GM23338 (cell line): ENCODE data around the gene CTNNA2. TPM values are rescaled to one million over a fixed set of nuclear protein-coding genes. Genes with fewer than 3 reads are reported as not detected.

Experiments used
- ATAC-seq: fragments of 200-7000 bp; cut with Tn5 transposase; 3 replicates; pipeline ENCODE4 v1.9.1; 2020
- DNase-seq: peaks from one replicate; pipeline ENCODE4 v3.0.0-alpha.2; 2015; ENCODE audit warnings: low spot score
- H2AFZ ChIP-seq: fragments of 200-600 bp; sonication (generic); 2 replicates; pipeline ENCODE4 v1.8.0; 2016; ENCODE audit warnings: antibody characterized with exemption, mild to moderate bottlenecking, moderate library complexity
- H3F3A ChIP-seq: fragments of 200-600 bp; sonication (generic); replicated peaks from 2 replicates; pipeline ENCODE4 v1.8.0; 2017; ENCODE audit warnings: antibody characterized with exemption, mixed run types, low read depth
- H3K27ac ChIP-seq: fragments of 200-600 bp; sonication (generic); 2 replicates; pipeline ENCODE4 v1.6.1; 2016; ENCODE audit warnings: low read depth
- H3K27me3 ChIP-seq: fragments of 200-600 bp; sonication (generic); 2 replicates; pipeline ENCODE4 v1.8.0; 2016; ENCODE audit warnings: mild to moderate bottlenecking, mixed run types, moderate library complexity; ENCODE audit not compliant: insufficient read depth
- H3K36me3 ChIP-seq: fragments of 200-600 bp; sonication (generic); 2 replicates; pipeline ENCODE4 v1.8.0; 2016; ENCODE audit warnings: mild to moderate bottlenecking; ENCODE audit not compliant: insufficient read depth
- H3K4me1 ChIP-seq: fragments of 200-600 bp; sonication (generic); 2 replicates; pipeline ENCODE4 v1.8.0; 2016; ENCODE audit warnings: mild to moderate bottlenecking, moderate library complexity; ENCODE audit not compliant: insufficient read depth
- H3K4me2 ChIP-seq: fragments of 200-600 bp; sonication (generic); 2 replicates; pipeline ENCODE4 v1.7.1; 2017; ENCODE audit warnings: mixed run types
- H3K4me3 ChIP-seq: fragments of 200-600 bp; sonication (generic); 2 replicates; pipeline ENCODE4 v1.6.1; 2016; ENCODE audit warnings: mixed run types
- H3K79me2 ChIP-seq: fragments of 200-600 bp; sonication (generic); replicated peaks from 2 replicates; pipeline ENCODE4 v1.8.0; 2017; ENCODE audit warnings: mild to moderate bottlenecking; ENCODE audit not compliant: insufficient read depth
- H3K9me2 ChIP-seq: fragments of 200-600 bp; sonication (generic); 2 replicates; pipeline ENCODE4 v1.8.0; 2017; ENCODE audit not compliant: insufficient read depth
- H4K20me1 ChIP-seq: fragments of 200-600 bp; sonication (generic); replicated peaks from 2 replicates; pipeline ENCODE4 v1.8.0; 2017; ENCODE audit warnings: mild to moderate bottlenecking; ENCODE audit not compliant: insufficient read depth
- H3K27ac Mint-ChIP-seq: 2 replicates; pipeline ENCODE4 v1.8.0; 2020; ENCODE audit warnings: inconsistent platforms, mild to moderate bottlenecking, moderate library complexity, mixed read lengths
- H3K27me3 Mint-ChIP-seq: 3 replicates; pipeline ENCODE4 v1.8.0; 2022; ENCODE audit warnings: low read depth, mild to moderate bottlenecking, moderate library complexity, mixed read lengths, inconsistent platforms; ENCODE audit not compliant: insufficient read depth, poor library complexity
- H3K36me3 Mint-ChIP-seq: 3 replicates; pipeline ENCODE4 v1.8.0; 2021; ENCODE audit warnings: low read depth, mild to moderate bottlenecking, inconsistent platforms, moderate library complexity, mixed read lengths
- H3K4me1 Mint-ChIP-seq: 3 replicates; pipeline ENCODE4 v1.8.0; 2020; ENCODE audit warnings: mild to moderate bottlenecking, inconsistent platforms, mixed read lengths
- H3K4me3 Mint-ChIP-seq: 3 replicates; pipeline ENCODE4 v1.8.0; 2021; ENCODE audit warnings: moderate library complexity, mild to moderate bottlenecking, inconsistent platforms, mixed read lengths
- H3K9me3 Mint-ChIP-seq: 3 replicates; pipeline ENCODE4 v1.8.0; 2020; ENCODE audit warnings: moderate library complexity, mild to moderate bottlenecking, inconsistent platforms, mixed read lengths
- CREB1 ChIP-seq: fragments of 250-450 bp; sonication (Bioruptor Pico); IDR thresholded peaks from 2 replicates; pipeline ENCODE4 v1.5.0; 2020; ENCODE audit warnings: low read depth, mild to moderate bottlenecking, moderate library complexity
- EZH2phosphoT487 ChIP-seq: fragments of 200-600 bp; sonication (generic); IDR thresholded peaks from one replicate; pipeline ENCODE4 v1.8.1; 2018; ENCODE audit warnings: antibody characterized with exemption; ENCODE audit not compliant: unreplicated experiment
- JUNB ChIP-seq: IDR thresholded peaks from one replicate; pipeline ENCODE4 v1.6.1; 2016; ENCODE audit warnings: antibody characterized with exemption; ENCODE audit not compliant: unreplicated experiment
- NANOG ChIP-seq: IDR thresholded peaks from 2 replicates; pipeline ENCODE4 v1.6.1; 2016; ENCODE audit warnings: antibody characterized with exemption, borderline replicate concordance
- POLR2AphosphoS5 ChIP-seq: IDR thresholded peaks from 2 replicates; pipeline ENCODE4 v1.6.1; 2016; ENCODE audit warnings: antibody characterized with exemption, low read depth
- STAT1 ChIP-seq: IDR thresholded peaks from one replicate; pipeline ENCODE4 v1.6.1; 2016; ENCODE audit warnings: antibody characterized with exemption; ENCODE audit not compliant: unreplicated experiment
- ZNF114 ChIP-seq: fragments of 250-450 bp; sonication (Bioruptor Pico); IDR thresholded peaks from 2 replicates; pipeline ENCODE4 v1.5.0; 2020; ENCODE audit warnings: mild to moderate bottlenecking, moderate library complexity
- ZNF331 ChIP-seq: fragments of 250-450 bp; sonication (Bioruptor Pico); IDR thresholded peaks from 2 replicates; pipeline ENCODE4 v1.5.0; 2020; ENCODE audit warnings: low read depth, mild to moderate bottlenecking, moderate library complexity
- polyA plus RNA-seq: library from polyadenylated mRNA; unstranded; fragments of >200 nt; fragmentation: Nextera tagmentation; extraction: Ambion mirVana; gene quantifications from 2 replicates; pipeline ENCODE4 v1.2.1, GENCODE V29; 2016
- total RNA-seq: library from RNA; depleted of rRNA; stranded (reverse); fragments of >200 nt; shearing (Covaris generic); gene quantifications from 2 replicates; pipeline ENCODE4 v1.2.3, GENCODE V29; 2014
- TF ChIP-seq, protein P1 (sequence below): IDR thresholded peaks from 2 replicates; pipeline ENCODE4 v1.6.1; 2016; ENCODE audit warnings: antibody characterized with exemption
- TF ChIP-seq, protein P2 (sequence below): IDR thresholded peaks from one replicate; pipeline ENCODE4 v1.6.1; 2018; ENCODE audit warnings: antibody characterized with exemption; ENCODE audit not compliant: unreplicated experiment
- TF ChIP-seq, protein P3 (sequence below), 2 experiments: fragments of 200-600 bp in 1 of 2; sonication (generic) in 1 of 2; conservative IDR thresholded peaks; 2 replicates each; pipeline versions ENCODE4 v1.5.1 to v1.6.1; 2016 to 2017; ENCODE audit warnings: antibody characterized with exemption in 2 of 2, low read depth in 2 of 2, mild to moderate bottlenecking in 2 of 2, moderate library complexity in 1 of 2

CTNNA2 gene
- total and polyA plus RNA-seq, 2 experiments from 2014 or later: 6.4 to 15.6 TPM

GRCh38 chr2:80525152-80525551 lies 1012.3 kb downstream of the CTNNA2 start (continued):
- TF ChIP-seq, protein P1, sequence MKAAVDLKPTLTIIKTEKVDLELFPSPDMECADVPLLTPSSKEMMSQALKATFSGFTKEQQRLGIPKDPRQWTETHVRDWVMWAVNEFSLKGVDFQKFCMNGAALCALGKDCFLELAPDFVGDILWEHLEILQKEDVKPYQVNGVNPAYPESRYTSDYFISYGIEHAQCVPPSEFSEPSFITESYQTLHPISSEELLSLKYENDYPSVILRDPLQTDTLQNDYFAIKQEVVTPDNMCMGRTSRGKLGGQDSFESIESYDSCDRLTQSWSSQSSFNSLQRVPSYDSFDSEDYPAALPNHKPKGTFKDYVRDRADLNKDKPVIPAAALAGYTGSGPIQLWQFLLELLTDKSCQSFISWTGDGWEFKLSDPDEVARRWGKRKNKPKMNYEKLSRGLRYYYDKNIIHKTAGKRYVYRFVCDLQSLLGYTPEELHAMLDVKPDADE: no peak
- TF ChIP-seq JUNB (no peak), EZH2phosphoT487 (no peak), POLR2AphosphoS5 (no peak)

DNA sequence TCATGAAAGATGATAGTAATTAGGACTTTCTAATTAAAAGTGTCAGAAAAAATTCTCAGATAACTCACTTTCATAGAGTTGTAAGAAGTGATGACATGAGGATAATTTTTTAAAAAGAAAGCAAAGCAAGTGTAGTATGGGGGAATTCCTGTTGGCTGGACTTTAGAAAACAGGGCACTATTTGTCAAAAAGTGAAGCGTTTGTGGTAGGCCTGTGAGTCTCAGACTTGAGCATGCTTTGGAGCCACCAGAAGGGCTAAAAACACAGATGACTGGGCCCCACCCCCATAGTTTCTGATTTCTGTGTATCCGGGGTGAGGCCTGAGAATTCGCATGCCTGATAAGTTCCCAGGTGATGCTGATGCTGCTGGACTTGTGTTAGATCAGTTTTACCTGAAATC lies 1014.3 kb downstream of the CTNNA2 start:
- Mint-ChIP-seq H3K4me3 (no peak overlapping the region), H3K4me1 (no peaks in the 10 kb centered on the region; the same call in 2 of the 3 replicates), H3K27me3 (no peaks in the 10 kb centered on the region), H3K27ac (no peak overlapping the region), H3K36me3 (no peaks in the 10 kb centered on the region), H3K9me3 (no peaks in the 10 kb centered on the region)
- Histone ChIP-seq H3K27me3 (no peaks in the 10 kb centered on the region), H3K9me2 (no peaks in the 10 kb centered on the region), H3K36me3 (no peaks in the 10 kb centered on the region), H3K27ac (no peak overlapping the region), H3K4me1 (no peaks in the 10 kb centered on the region), H3K79me2 (no peaks in the 10 kb centered on the region), H2AFZ (no peak overlapping the region), H3K4me2 (no peak overlapping the region), H4K20me1 (no peaks in the 10 kb centered on the region), H3K4me3 (no peak overlapping the region), H3F3A (no peaks in the 10 kb centered on the region)
- no peak for TF ChIP-seq NANOG
- no peak for TF ChIP-seq ZNF114 (CRISPR knock-in tag)
- TF ChIP-seq ZNF331 (CRISPR knock-in tag): no peak
- ATAC-seq (no peak), DNase-seq (no peak)

- H3K27ac ChIP-seq: no peak overlapping the region
- TF ChIP-seq, protein P2, sequence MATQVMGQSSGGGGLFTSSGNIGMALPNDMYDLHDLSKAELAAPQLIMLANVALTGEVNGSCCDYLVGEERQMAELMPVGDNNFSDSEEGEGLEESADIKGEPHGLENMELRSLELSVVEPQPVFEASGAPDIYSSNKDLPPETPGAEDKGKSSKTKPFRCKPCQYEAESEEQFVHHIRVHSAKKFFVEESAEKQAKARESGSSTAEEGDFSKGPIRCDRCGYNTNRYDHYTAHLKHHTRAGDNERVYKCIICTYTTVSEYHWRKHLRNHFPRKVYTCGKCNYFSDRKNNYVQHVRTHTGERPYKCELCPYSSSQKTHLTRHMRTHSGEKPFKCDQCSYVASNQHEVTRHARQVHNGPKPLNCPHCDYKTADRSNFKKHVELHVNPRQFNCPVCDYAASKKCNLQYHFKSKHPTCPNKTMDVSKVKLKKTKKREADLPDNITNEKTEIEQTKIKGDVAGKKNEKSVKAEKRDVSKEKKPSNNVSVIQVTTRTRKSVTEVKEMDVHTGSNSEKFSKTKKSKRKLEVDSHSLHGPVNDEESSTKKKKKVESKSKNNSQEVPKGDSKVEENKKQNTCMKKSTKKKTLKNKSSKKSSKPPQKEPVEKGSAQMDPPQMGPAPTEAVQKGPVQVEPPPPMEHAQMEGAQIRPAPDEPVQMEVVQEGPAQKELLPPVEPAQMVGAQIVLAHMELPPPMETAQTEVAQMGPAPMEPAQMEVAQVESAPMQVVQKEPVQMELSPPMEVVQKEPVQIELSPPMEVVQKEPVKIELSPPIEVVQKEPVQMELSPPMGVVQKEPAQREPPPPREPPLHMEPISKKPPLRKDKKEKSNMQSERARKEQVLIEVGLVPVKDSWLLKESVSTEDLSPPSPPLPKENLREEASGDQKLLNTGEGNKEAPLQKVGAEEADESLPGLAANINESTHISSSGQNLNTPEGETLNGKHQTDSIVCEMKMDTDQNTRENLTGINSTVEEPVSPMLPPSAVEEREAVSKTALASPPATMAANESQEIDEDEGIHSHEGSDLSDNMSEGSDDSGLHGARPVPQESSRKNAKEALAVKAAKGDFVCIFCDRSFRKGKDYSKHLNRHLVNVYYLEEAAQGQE: no peak
- TF ChIP-seq, protein P1: no peak
- TF ChIP-seq CREB1 (CRISPR knock-in tag) (no peak), STAT1 (no peak), POLR2AphosphoS5 (no peak), EZH2phosphoT487 (no peak)
- TF ChIP-seq, protein P3, sequence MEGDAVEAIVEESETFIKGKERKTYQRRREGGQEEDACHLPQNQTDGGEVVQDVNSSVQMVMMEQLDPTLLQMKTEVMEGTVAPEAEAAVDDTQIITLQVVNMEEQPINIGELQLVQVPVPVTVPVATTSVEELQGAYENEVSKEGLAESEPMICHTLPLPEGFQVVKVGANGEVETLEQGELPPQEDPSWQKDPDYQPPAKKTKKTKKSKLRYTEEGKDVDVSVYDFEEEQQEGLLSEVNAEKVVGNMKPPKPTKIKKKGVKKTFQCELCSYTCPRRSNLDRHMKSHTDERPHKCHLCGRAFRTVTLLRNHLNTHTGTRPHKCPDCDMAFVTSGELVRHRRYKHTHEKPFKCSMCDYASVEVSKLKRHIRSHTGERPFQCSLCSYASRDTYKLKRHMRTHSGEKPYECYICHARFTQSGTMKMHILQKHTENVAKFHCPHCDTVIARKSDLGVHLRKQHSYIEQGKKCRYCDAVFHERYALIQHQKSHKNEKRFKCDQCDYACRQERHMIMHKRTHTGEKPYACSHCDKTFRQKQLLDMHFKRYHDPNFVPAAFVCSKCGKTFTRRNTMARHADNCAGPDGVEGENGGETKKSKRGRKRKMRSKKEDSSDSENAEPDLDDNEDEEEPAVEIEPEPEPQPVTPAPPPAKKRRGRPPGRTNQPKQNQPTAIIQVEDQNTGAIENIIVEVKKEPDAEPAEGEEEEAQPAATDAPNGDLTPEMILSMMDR (conservative IDR thresholded peaks at IDR 0.05; ENCODE audit: low read depth in 2 of 2): no peak
- H3K4me1 ChIP-seq: no peaks in the 10 kb centered on the region
- H3K27me3 Mint-ChIP-seq: no peaks in the 10 kb centered on the region
- no peak overlapping the region for H3K27ac Mint-ChIP-seq
- H3K9me2 ChIP-seq: no peaks in the 10 kb centered on the region
- H3K4me3 Mint-ChIP-seq: no peak overlapping the region
- H3K4me1 Mint-ChIP-seq: no peaks in the 10 kb centered on the region; the same call in 2 of the 3 replicates
- H4K20me1 ChIP-seq: no peaks in the 10 kb centered on the region
- no peaks in the 10 kb centered on the region for H3K36me3 Mint-ChIP-seq
- H2AFZ ChIP-seq: no peak overlapping the region
- ATAC-seq (no peak), DNase-seq (no peak)
- no peaks in the 10 kb centered on the region for H3K27me3 ChIP-seq
- no peaks in the 10 kb centered on the region for H3K9me3 Mint-ChIP-seq
- no peak overlapping the region for H3K4me2 ChIP-seq
- no peaks in the 10 kb centered on the region for H3K79me2 ChIP-seq
- no peak overlapping the region for H3K4me3 ChIP-seq
- no peaks in the 10 kb centered on the region for H3F3A ChIP-seq
- H3K36me3 ChIP-seq: no peaks in the 10 kb centered on the region
Observed at GRCh38 chr2:80529466-80530165, 1016.8 kb downstream of the CTNNA2 start.
